GM12878 (cell line): ENCODE results near the gene CDCA8.

Experiments
- CEBPB ChIP-seq, 2 experiments: fragments of 150-350 bp in 1 of 2; IDR thresholded peaks; 2 replicates each; pipeline ENCODE4 v1.6.1; 2012 to 2014; ENCODE audit warnings: low read depth in 2 of 2, low read length in 2 of 2, borderline replicate concordance in 1 of 2, inconsistent platforms in 1 of 2
- CREB1 ChIP-seq: IDR thresholded peaks from 2 replicates; pipeline ENCODE4 v1.6.1; 2012; ENCODE audit warnings: low read depth, mild to moderate bottlenecking, inconsistent platforms
- CTCF ChIP-seq, 3 experiments: IDR thresholded peaks in 2 of 3; conservative IDR thresholded peaks in 1 of 3; 2 replicates each; pipeline ENCODE4 v1.5.1; 2011; ENCODE audit warnings: low read depth in 3 of 3, low read length in 3 of 3, mild to moderate bottlenecking in 3 of 3, control low read depth in 2 of 3, moderate library complexity in 2 of 3, inconsistent platforms in 1 of 3, mixed read lengths in 1 of 3; ENCODE audit not compliant: control insufficient read depth in 2 of 3, insufficient read depth in 1 of 3; ENCODE audit errors: extremely low read depth in 1 of 3
- EP300 ChIP-seq, 2 experiments: fragments of 150-350 bp in 1 of 2; IDR thresholded peaks; 2 replicates each; pipeline ENCODE4 v1.6.1; 2011 to 2012; ENCODE audit warnings: low read depth in 2 of 2, low read length in 2 of 2, borderline replicate concordance in 1 of 2, improper control_type of control experiment in 1 of 2, inconsistent platforms in 1 of 2; ENCODE audit not compliant: control insufficient read depth in 1 of 2
- EZH2 ChIP-seq: IDR thresholded peaks from 2 replicates; pipeline ENCODE4 v1.6.1; 2012; ENCODE audit warnings: low read depth, mild to moderate bottlenecking, control low read depth, inconsistent platforms, low read length, borderline replicate concordance; ENCODE audit not compliant: control insufficient read depth
- IKZF2 ChIP-seq, 2 experiments: fragments of 450-650 bp; IDR thresholded peaks; 2 replicates each; pipeline ENCODE4 v1.6.1; 2017; ENCODE audit warnings: mild to moderate bottlenecking in 2 of 2, moderate library complexity in 2 of 2
- NR2C2 ChIP-seq: IDR thresholded peaks from 2 replicates; pipeline ENCODE4 v1.6.1; 2011; ENCODE audit warnings: borderline replicate concordance, low read depth; ENCODE audit not compliant: control insufficient read depth, insufficient read length
- POLR2AphosphoS2 ChIP-seq: IDR thresholded peaks from 2 replicates; pipeline ENCODE4 v1.6.1; 2011; ENCODE audit warnings: low read depth, mild to moderate bottlenecking, low read length, improper control_type of control experiment, moderate library complexity
- RCOR1 ChIP-seq: conservative IDR thresholded peaks from 2 replicates; pipeline ENCODE4 v1.6.1; 2012; ENCODE audit warnings: low read depth, low read length, improper control_type of control experiment
- USF2 ChIP-seq: IDR thresholded peaks from 2 replicates; pipeline ENCODE4 v1.6.1; 2011; ENCODE audit warnings: low read depth, low read length, improper control_type of control experiment, borderline replicate concordance
- ZNF217 ChIP-seq: fragments of 450-650 bp; IDR thresholded peaks from 2 replicates; pipeline ENCODE4 v1.6.1; 2017; ENCODE audit warnings: antibody characterized with exemption, mild to moderate bottlenecking

GRCh38 chr1:37656026-37656425, 36.3 kb upstream of the CDCA8 start:
- TF ChIP-seq USF2 (no peak), RCOR1 (no peak), CTCF (IDR thresholded peaks at IDR 0.05 in 2 of 3, conservative IDR thresholded peaks at IDR 0.05 in 1 of 3; ENCODE audit: control insufficient read depth in 2 of 3, extremely low read depth in 1 of 3, insufficient read depth in 1 of 3, low read depth in 3 of 3, low read length in 3 of 3) (no peak), NR2C2 (no peak), CEBPB (IDR thresholded peaks at IDR 0.05; ENCODE audit: borderline replicate concordance in 1 of 2, low read depth in 2 of 2, low read length in 2 of 2) (no peak), EZH2 (no peak), CREB1 (no peak), POLR2AphosphoS2 (no peak), EP300 (IDR thresholded peaks at IDR 0.05; ENCODE audit: borderline replicate concordance in 1 of 2, control insufficient read depth in 1 of 2, low read depth in 2 of 2, low read length in 2 of 2) (no peak), ZNF217 (no peak), IKZF2 (IDR thresholded peaks at IDR 0.05) (no peak)
